Prostate gland (tissue), 2 donors: ENCODE measurements around the gene ZXDC. TPM values are rescaled to one million over a fixed set of nuclear protein-coding genes. Genes with fewer than 3 reads are reported as not detected.

Experiments
- DNase-seq: peaks from one replicate; pipeline ENCODE4 v3.0.0-alpha.2; 2019; ENCODE audit warnings: low spot score
- H3K27ac ChIP-seq, 2 donors: fragments of 200-600 bp; sonication (generic); 2 replicates each; pipeline ENCODE4 v1.5.1; 2017 to 2019
- H3K27me3 ChIP-seq: fragments of 200-600 bp; sonication (generic); replicated peaks from 2 replicates; pipeline ENCODE4 v1.5.1; 2019; ENCODE audit not compliant: insufficient read depth
- H3K36me3 ChIP-seq, 2 donors: fragments of 200-600 bp; sonication (generic); 1 replicate in 1 of 2; 2 replicates in 1 of 2; pipeline versions ENCODE4 v1.5.1 to v1.8.1; 2017 to 2019
- H3K4me1 ChIP-seq: fragments of 200-600 bp; sonication (generic); replicated peaks from 2 replicates; pipeline ENCODE4 v1.5.1; 2019
- H3K4me3 ChIP-seq, 2 donors: fragments of 200-600 bp; sonication (generic); 2 replicates each; pipeline ENCODE4 v1.5.1; 2017 to 2019
- H3K9me3 ChIP-seq: fragments of 200-600 bp; sonication (generic); 2 replicates; pipeline ENCODE4 v1.5.1; 2017
- POLR2A ChIP-seq: fragments of 450-650 bp; IDR thresholded peaks from one replicate; pipeline ENCODE4 v1.6.1; 2016; ENCODE audit warnings: antibody characterized with exemption, mild to moderate bottlenecking
- POLR2AphosphoS5 ChIP-seq: sonication (generic); formaldehyde crosslinking; IDR thresholded peaks from one replicate; pipeline ENCODE4 v1.6.1; 2017; ENCODE audit warnings: antibody characterized with exemption
- WGBS: methylation state at CpG from one replicate; pipeline ENCODE4 v1.1.5; 2018; 5-methylcytosine and 5-hydroxymethylcytosine counted together
- intact Hi-C: fragments of 100-400 bp; cut with DNase I; formaldehyde crosslinking; loops from one replicate; pipeline ENCODE4 v1.14.2; 2022
- total RNA-seq, 2 donors: library from RNA; depleted of rRNA; stranded (reverse); fragments of >200 nt; gene quantifications; one replicate each; pipeline ENCODE4 v1.1.0, GENCODE V29; 2016
- TF ChIP-seq, protein P1 (sequence below), 4 experiments: fragments of 200-600 bp in 2 of 4; fragments of 450-650 bp in 2 of 4; sonication (generic) in 2 of 4; IDR thresholded peaks; 1 replicate in 3 of 4; 2 replicates in 1 of 4; pipeline ENCODE4 v1.5.1; 2016 to 2019; ENCODE audit warnings: antibody characterized with exemption in 4 of 4, mild to moderate bottlenecking in 2 of 4, moderate library complexity in 2 of 4

Gene ZXDC
- total RNA-seq, 2 donors from 2014 or later, result 47.7 to 87.0 TPM

DNA sequence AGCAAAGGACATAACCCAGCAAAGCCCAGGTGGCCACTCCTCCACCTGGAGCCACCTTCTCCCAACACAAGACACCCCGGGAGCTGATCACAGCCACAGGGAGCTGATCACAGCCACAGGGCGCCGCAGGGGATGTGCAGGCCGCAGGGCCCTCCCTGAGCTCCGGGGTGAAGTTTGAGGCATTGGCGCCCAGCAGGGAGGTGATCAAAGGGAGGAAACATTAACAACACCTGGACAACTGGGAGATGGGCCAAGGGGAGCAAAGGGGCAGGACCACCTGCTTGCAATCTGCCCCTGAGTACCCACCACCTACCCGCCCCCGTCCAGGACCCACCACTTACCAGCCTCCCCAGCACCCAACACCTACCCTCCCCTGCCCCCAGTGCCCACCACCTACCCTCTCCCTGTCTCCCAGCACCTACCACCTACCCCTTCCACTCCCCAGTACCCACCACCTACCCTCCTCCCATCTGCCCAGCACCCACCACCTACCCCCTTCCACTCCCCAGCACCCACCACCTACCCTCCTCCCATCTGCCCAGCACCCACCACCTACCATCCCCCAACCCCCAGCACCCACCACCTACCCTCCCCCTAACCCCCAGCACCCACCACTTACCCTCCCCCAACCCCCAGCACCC lies 39.5 kb upstream of the ZXDC start:
- intact Hi-C loops, result no loop called here
- 86% methylated on average over 8 of the region's 8 CpGs for WGBS
- H3K27me3 ChIP-seq, result no peaks in the 10 kb centered on the region
- no peak for DNase-seq
- no peak for TF ChIP-seq POLR2A
- TF ChIP-seq POLR2AphosphoS5, result no peak
- TF ChIP-seq, protein P1, sequence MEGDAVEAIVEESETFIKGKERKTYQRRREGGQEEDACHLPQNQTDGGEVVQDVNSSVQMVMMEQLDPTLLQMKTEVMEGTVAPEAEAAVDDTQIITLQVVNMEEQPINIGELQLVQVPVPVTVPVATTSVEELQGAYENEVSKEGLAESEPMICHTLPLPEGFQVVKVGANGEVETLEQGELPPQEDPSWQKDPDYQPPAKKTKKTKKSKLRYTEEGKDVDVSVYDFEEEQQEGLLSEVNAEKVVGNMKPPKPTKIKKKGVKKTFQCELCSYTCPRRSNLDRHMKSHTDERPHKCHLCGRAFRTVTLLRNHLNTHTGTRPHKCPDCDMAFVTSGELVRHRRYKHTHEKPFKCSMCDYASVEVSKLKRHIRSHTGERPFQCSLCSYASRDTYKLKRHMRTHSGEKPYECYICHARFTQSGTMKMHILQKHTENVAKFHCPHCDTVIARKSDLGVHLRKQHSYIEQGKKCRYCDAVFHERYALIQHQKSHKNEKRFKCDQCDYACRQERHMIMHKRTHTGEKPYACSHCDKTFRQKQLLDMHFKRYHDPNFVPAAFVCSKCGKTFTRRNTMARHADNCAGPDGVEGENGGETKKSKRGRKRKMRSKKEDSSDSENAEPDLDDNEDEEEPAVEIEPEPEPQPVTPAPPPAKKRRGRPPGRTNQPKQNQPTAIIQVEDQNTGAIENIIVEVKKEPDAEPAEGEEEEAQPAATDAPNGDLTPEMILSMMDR (IDR thresholded peaks at IDR 0.05), result no peak
- H3K4me1 ChIP-seq, result no peaks in the 10 kb centered on the region
- H3K27ac ChIP-seq, result no peak overlapping the region
- H3K4me3 ChIP-seq, result no peak overlapping the region
- no peaks in the 10 kb centered on the region for H3K9me3 ChIP-seq
- no peaks in the 10 kb centered on the region for H3K36me3 ChIP-seq

DNA sequence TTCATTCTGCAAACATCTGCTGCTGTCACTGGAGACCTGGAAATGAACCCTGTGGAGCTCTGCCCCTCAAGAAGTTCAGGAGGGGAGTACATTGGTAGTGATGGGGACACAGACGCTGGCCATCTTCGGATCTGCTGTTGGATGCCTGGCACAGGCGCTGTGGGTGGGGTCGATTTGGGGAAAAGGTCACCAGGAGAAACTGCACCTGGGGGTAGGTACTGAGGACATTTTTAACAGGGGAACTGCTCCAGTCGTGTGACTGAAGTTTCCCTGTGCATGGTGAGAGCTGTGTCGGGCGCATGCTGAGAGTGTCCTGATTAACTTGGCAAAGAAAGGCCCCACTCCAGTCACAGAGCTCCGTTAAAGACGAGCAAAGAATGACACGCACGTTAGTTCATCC lies 38.5 kb upstream of the ZXDC start:
- no peak for DNase-seq
- intact Hi-C loops, result no loop called here
- H3K4me1 ChIP-seq, result no peaks in the 10 kb centered on the region
- no peaks in the 10 kb centered on the region for H3K36me3 ChIP-seq
- 87% methylated on average over 11 of the region's 11 CpGs for WGBS
- H3K27me3 ChIP-seq, result no peaks in the 10 kb centered on the region
- no peak overlapping the region for H3K27ac ChIP-seq
- no peak for TF ChIP-seq POLR2AphosphoS5
- H3K4me3 ChIP-seq, result no peak overlapping the region
- H3K9me3 ChIP-seq, result no peaks in the 10 kb centered on the region

DNA sequence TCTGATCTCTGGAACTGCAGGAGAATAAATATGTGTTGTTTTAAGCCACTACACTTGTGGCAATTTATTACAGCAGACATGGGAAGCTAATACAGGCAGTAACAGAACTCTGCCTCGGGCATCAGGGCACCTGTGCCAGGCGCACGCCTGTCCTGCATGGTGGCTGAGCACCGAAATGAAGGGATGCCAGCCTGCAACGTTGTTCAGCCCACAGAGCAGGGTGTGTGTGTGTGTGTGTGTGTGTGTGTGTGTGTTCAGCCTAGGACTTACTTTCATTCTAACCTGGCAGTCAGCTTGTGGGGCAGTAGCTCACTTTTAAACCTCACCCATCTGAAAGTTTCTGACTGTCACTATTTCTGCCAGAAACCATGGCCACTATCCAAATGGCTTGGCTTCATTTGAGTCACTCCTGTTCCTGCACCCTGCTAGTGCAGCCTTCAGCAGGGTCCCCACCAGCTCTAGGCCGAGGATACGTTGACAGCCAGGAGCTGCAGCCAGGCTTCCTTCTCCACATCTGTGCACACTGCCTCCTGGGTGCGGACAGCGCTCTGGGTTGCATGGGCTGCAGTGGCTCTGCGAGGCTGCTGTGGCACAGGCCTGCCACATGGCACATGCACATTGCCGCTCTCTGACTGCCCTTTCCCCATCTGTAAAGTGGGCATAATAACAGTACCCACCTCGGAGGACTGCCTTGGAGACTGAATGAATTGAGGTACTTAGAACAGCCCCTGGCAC lies 37.4 kb upstream of the ZXDC start:
- H3K27me3 ChIP-seq, result no peaks in the 10 kb centered on the region
- TF ChIP-seq POLR2AphosphoS5, result no peak
- no peak for TF ChIP-seq POLR2A
- TF ChIP-seq, protein P1 (IDR thresholded peaks at IDR 0.05), result no peak
- no peak for DNase-seq
- H3K4me3 ChIP-seq, result no peak overlapping the region
- no peaks in the 10 kb centered on the region for H3K9me3 ChIP-seq
- no peaks in the 10 kb centered on the region for H3K4me1 ChIP-seq
- H3K36me3 ChIP-seq, result no peaks in the 10 kb centered on the region
- no peak overlapping the region for H3K27ac ChIP-seq
- WGBS, result 66% methylated on average over 12 of the region's 12 CpGs
- intact Hi-C loops, result no loop called here

DNA sequence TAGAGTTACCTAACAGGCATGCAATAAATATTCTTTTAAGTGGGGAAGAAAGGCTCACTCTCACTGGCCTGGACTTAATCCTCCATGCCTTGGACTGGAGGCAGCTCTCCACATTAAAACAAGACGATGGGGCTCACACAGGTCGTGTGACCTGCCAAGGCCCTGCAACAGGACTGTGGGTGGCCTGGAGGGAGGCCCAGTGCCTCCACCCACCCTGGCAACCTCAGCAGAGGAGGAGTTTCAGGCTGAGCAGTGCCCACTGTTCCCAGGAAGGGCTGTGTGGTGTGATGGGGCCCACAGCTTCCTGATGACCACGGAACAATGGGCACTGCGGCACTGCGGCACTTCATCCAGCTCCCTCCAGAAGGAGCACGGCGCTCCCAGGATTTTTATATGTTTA lies 36.3 kb upstream of the ZXDC start:
- no peak overlapping the region for H3K4me3 ChIP-seq
- no peaks in the 10 kb centered on the region for H3K9me3 ChIP-seq
- WGBS, result 75% methylated on average over 7 of the region's 7 CpGs
- no peaks in the 10 kb centered on the region for H3K4me1 ChIP-seq
- no peaks in the 10 kb centered on the region for H3K36me3 ChIP-seq
- DNase-seq, result no peak
- no peaks in the 10 kb centered on the region for H3K27me3 ChIP-seq
- intact Hi-C loops, result no loop called here
- TF ChIP-seq POLR2AphosphoS5 (no peak), POLR2A (no peak)
- TF ChIP-seq, protein P1 (IDR thresholded peaks at IDR 0.05), result no peak
- H3K27ac ChIP-seq, result no peak overlapping the region

DNA sequence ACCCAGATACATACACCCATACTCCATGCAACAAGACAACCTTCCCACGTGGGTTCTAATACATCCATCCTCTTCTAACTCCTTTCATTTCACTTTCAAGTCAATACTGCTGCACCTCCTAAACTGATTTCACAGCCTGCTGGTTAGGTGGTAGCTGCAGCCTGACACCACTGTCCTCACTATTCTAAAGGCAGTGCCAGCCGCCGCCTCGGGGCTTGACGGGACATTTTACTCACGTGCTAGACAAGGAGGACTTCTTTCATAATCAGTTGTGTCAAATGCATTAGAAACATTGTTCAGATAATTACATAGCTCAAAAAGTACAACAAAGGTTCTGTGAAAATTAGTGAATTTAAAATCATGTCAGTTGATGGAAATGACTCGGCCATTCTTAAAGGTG lies 35.6 kb upstream of the ZXDC start:
- intact Hi-C loops, result no loop called here
- WGBS, result 78% methylated on average over 7 of the region's 7 CpGs

More for the DNA sequence above, 35.6 kb upstream of the ZXDC start:
- H3K9me3 ChIP-seq, result no peaks in the 10 kb centered on the region
- DNase-seq, result no peak
- no peaks in the 10 kb centered on the region for H3K36me3 ChIP-seq
- H3K27ac ChIP-seq, result no peak overlapping the region
- TF ChIP-seq, protein P1 (IDR thresholded peaks at IDR 0.05), result no peak
- TF ChIP-seq POLR2AphosphoS5 (no peak), POLR2A (no peak)
- no peak overlapping the region for H3K4me3 ChIP-seq
- H3K27me3 ChIP-seq, result no peaks in the 10 kb centered on the region
- H3K4me1 ChIP-seq, result no peaks in the 10 kb centered on the region
